Sigmoid colon (tissue), 4 donors: ENCODE measurements around the gene SLC3A2.
A peak's percentile ranks its signal among the peaks of the same experiment; 100 is the strongest.

Source experiments
- EP300 ChIP-seq, 4 donors: sonication (generic); formaldehyde crosslinking; IDR thresholded peaks; one replicate each; pipeline ENCODE4 v1.6.1; 2017; ENCODE audit warnings: antibody characterized with exemption in 4 of 4
- POLR2A ChIP-seq, 2 donors: fragments of 450-650 bp; IDR thresholded peaks; one replicate each; pipeline ENCODE4 v1.6.1; 2016; ENCODE audit warnings: antibody characterized with exemption in 2 of 2, mild to moderate bottlenecking in 2 of 2, moderate library complexity in 2 of 2
- TF ChIP-seq, protein P1 (sequence below), 4 experiments: fragments of 450-650 bp in 3 of 4; fragments of 200-600 bp in 1 of 4; IDR thresholded peaks; one replicate each; pipeline ENCODE4 v1.5.1; 2016 to 2019; ENCODE audit warnings: antibody characterized with exemption in 4 of 4, mild to moderate bottlenecking in 3 of 4, moderate library complexity in 2 of 4

DNA sequence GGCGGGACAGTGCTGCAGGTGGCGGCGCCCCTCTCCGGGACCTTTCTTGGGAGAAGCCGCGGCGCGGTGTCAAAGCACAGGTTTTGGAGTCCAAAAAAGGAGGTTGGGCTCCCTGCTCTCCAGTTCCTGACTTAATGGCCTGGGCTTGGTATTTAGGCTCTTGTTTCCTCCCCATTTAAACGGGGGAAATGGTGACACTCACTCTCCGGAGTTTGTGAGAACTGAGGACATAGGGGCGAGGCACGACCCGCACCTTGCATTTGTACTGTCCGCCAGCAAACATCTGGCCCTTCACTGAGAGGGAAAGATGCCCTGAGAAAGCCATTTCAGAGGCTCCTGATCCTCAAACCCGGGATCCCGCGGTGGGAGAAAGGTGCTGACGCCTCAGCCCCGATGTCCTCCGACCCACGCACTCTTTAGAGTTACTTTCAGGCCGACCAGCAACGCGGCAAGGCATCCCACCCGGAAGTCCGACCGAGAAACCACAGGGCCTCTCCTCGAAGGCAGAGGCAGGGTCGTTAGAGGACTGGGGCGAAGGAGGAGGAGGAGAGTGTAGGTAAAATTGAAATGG, 38.4 kb upstream of the SLC3A2 start:
- TF ChIP-seq EP300 (IDR thresholded peaks at IDR 0.05), result peak in 1 of 4 donors; percentile 19
- TF ChIP-seq, protein P1, sequence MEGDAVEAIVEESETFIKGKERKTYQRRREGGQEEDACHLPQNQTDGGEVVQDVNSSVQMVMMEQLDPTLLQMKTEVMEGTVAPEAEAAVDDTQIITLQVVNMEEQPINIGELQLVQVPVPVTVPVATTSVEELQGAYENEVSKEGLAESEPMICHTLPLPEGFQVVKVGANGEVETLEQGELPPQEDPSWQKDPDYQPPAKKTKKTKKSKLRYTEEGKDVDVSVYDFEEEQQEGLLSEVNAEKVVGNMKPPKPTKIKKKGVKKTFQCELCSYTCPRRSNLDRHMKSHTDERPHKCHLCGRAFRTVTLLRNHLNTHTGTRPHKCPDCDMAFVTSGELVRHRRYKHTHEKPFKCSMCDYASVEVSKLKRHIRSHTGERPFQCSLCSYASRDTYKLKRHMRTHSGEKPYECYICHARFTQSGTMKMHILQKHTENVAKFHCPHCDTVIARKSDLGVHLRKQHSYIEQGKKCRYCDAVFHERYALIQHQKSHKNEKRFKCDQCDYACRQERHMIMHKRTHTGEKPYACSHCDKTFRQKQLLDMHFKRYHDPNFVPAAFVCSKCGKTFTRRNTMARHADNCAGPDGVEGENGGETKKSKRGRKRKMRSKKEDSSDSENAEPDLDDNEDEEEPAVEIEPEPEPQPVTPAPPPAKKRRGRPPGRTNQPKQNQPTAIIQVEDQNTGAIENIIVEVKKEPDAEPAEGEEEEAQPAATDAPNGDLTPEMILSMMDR (IDR thresholded peaks at IDR 0.05), result no peak
- TF ChIP-seq POLR2A (IDR thresholded peaks at IDR 0.05), result no peak
